ENCODE measurements around the gene ADCK2.
"Not testable (repeated sequence)": the region's sequence is repeated elsewhere in the genome, so short reads cannot be mapped to it uniquely, and the experiment has no call there.

The ADCK2 gene, protein sequence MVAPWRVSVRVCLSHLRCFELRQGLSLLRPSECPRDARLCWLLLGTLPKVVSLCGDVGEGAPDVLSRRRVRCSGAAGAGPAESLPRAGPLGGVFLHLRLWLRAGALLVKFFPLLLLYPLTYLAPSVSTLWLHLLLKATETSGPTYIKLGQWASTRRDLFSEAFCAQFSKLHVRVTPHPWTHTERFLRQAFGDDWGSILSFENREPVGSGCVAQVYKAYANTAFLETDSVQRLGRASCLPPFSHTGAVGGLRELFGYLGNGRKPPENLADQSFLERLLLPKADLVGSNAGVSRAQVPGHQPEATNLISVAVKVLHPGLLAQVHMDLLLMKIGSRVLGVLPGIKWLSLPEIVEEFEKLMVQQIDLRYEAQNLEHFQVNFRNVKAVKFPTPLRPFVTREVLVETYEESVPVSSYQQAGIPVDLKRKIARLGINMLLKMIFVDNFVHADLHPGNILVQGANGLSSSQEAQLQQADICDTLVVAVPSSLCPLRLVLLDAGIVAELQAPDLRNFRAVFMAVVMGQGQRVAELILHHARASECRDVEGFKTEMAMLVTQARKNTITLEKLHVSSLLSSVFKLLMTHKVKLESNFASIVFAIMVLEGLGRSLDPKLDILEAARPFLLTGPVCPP

DNA sequence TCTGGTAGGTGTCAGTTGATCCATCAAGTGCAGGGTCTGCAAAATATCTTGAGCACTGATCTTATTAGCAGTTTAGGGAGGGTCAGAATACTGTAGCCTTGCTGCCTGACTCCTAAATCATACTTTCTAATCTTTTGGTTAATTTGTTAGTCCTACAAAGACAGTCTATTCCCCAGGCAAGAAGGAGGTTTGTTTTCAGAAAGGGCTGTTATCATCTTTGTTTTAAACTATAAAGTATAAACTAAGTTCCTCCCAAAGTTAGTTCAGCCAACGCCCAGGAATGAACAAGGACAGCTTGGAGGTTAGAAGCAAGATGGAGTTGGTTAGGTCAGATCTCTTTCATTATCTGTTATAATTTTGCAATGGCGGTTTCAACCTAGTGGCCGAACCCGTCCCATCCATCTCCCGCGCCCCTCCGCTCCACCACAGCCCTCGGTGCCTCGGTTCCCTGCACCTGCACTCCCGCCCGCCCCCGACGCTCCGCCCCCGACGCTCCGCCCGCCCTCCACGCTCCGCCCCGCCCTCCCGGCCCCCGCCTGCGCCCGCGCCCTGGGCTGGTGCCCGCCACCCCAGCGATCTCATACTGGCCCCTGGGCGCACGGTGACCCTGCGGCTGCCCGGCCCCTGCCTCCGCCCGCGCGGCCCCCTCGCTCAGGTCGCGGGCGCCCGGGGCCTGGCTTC lies at the start of gene ADCK2:
ADCK2 (plus strand) TSS at position 564 of the 681 bp plus-strand sequence. CDS start 386 bp downstream, outside the sequence.
- peak; percentile 10 for DNase-seq (ENCODE audit: low spot score)
- FAIRE-seq, result no peak

DNA sequence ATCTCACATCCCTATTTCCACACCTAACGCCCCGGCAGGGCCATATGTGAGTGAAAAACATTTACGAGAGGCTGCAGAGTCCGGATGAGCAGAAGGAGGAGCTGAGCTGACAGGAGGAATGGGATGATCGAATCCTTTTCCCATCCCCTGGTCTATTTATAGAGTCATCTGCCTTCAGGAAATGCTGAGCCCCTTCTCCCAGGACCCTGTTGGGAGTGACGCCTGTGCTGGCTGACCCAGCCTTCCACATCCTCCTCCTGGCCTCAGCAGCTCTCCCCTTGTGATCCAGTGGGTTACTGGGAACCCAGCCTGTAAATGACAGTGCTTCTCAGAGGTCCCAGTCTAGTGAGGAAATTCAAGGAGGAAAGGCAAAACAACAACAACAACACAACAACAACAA lies 48.8 kb upstream of the ADCK2 start:
- no peak for FAIRE-seq
- no peak for DNase-seq (ENCODE audit: low spot score)

DNA sequence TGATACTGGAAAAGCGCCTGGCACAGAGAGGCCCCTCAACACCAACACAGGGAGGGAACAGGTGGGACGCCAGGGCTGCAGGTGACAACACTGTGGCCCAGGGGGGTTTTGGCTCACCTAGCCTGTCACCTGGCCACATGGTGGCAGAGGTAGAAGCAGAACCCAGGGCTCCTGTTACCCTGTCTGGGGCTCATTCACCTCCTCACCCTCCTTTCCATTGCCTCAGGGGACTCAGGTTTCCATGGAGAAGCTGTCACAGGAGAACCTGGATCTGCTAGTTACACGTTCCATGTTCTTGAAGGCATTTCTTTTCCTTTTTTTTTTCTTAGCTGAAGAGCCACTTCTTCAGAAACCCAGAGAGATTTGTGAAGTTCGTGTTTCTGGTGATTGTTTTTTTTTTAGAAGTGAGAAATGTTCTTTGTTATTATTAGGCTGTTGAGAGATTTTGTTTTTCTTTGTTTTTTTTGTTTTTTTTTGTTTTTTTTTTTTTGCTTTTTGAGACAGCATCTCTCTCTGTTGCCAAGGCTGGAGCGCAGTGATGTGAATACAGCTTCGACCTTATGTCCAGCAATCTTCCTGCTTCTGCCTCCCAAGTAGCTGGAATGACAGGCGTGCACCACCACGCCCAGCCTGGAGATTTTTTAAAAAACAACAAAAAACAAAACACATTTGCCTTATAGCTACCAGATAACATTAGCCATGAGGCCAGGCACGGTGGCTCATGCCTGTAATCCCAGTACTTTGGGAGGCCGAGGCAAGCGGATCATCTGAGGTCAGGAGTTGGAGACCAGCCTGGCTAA lies 48.2 kb upstream of the ADCK2 start:
- FAIRE-seq (no peak), DNase-seq (ENCODE audit: low spot score) (no peak)

DNA sequence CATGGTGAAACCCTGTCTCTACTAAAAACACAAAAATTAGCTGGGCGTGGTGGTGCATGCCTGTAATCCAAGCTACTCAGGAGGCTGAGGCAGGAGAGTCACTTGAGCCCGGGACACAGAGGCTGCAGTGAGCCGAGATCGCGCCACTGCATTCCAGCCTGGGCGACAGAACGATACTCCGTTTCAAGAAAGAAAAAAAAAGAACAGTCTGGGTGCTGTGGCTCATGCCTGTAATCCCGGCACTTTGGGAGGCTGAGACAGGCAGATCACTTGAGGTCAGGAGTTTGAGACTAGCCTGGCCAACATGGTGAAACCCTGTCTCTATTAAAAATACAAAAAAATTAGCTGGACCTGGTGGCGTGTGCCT lies 47.6 kb upstream of the ADCK2 start:
- not testable (repeated sequence) for DNase-seq (ENCODE audit: low spot score); FAIRE-seq

DNA sequence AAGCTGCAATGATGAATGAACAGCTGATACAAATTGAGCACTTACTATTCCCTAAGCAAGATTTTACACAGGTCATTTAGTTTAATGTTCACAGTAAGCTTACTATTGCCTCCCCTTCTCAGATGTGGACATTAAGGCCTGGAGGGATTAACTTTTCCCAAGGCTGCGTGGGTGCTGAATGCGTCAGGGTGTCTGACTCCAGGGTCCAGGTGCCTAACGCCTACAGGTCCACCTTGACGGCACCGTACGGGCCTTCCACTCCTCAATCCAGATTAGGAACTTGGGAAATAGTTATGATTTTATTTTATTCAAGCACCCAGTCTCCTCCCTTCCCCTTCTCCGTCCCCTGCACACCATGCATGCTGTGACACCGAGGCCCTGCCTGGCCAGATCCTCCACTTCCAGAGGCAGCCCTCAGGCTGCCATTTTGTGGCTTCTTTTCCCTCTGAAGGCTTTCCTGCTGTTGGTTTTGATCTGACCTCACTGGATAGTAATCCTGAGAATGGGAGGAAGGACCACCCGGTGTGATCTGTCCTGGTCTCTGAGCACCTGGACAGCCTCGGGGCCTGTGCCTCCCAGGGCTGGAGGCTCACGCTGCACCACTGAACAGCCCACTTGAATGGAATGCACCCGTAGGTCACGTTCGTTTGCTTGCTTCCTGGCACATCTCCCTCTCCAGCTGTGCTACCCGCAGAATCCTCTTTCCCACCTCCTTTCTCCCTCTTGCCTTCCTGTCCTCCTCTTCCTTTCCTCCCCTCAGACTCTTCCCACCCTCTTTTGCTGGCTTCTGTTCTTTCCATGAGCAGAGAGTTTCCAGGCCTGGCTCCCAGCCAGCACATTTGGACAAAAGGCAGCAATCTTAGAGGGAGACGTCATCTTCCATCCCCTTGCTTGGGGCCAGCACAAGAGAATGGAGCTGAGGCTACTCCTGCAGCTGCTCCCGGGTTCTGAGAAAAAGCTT lies 46.6 kb upstream of the ADCK2 start:
- DNase-seq (ENCODE audit: low spot score), result peak; percentile 95
- FAIRE-seq, result peak; percentile 85

DNA sequence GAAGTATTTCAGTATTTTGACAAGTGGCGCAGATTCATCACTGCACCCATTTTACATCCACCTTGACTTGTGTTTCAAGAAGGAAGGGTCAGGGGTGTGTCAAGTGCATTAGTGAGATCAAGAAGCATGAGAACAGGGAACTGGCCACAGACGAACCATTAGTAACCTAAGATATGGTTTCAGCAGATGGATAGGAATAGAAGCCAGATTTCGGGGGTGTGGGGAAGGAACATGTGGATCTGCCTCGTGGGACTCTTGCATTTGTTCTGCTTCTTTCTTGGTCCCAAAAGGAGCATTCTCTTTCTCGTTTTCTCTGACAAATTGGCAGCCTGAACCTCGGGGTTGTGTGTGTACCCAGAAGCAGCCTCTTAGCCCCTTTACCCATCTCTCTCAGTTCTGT lies 41.7 kb upstream of the ADCK2 start:
- FAIRE-seq (no peak), DNase-seq (ENCODE audit: low spot score) (no peak)

DNA sequence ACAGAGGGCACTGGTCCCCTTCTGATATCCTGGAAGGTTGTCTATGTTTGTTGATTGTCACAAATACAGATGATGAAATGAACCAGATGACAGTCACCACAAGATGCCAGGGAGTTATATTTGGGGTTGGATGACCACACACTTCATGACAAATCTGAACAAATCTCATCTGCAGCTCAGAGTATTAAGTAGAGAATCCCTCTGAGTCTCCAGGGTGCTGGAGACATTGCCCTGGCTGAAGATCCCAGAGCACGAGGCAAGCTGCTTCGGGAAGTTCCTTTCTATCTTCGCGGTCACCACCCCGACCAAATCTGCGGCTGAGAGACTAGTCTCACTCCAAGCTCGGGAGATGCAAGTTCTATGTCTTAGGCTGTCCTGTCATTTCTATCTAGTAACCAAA lies 41.1 kb upstream of the ADCK2 start:
- no peak for FAIRE-seq
- DNase-seq (ENCODE audit: low spot score), result no peak

DNA sequence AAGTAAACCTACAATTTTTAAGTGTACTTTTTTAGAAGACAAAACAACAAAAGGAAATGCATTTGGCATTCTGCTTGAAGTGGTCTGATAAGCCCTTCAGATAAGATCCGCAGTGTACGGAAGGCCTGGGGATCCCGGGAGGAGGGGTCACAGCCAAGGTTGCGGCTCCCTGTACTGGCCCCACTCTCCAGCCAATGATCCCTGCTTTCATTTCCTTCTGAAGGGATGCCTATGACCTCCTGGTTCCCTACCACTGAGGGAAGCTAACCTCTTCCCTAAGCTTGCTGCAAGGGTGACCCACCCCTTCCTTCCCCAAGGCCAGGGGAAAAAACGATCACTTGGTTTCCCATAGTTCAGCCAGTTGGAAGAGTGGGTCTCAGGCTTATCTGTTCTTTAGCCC lies 37.4 kb upstream of the ADCK2 start:
- FAIRE-seq, result no peak

DNA sequence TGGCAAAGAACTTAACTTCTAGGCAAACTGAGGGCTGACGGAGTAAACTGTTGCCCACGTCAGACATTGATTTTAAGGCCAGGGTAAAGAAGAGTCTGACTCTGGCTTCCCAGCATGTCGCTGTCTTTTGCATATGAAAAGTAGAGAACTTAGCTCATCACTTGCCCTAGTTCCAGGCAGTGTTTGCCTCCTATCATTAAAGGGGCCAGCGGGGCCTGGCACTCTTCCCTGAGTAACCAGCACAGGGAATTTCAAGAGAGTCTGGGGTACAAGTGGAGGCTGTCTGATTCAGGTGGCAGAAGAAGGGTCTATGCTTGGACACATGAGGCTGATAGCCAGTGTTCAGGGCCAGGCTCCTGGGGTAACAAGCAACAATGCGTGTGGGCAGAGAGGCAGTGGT lies 36.9 kb upstream of the ADCK2 start:
- DNase-seq (ENCODE audit: low spot score) (no peak), FAIRE-seq (no peak)

More for the DNA sequence above, 37.4 kb upstream of the ADCK2 start:
- no peak for DNase-seq (ENCODE audit: low spot score)

DNA sequence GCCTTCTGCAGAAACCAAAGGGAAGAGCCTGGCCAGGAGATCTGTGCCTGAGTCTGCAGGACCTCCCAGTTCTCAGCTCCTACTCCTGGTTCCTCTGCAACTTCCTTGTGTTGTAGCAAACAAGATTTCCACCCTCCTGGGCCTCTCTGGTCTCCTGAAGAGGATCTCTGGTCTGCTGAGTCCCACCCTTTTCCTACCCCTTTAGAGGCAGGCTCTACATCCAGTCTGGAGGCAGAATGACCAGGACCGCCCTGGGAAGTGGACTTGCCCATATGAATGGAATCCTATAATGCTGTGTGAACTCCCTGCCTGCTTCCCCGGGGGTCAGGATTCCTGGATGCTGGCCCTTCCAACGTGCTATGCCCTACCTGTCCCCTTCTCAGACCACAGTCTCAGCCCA lies 35.3 kb upstream of the ADCK2 start:
- DNase-seq (ENCODE audit: low spot score), result no peak
- no peak for FAIRE-seq

DNA sequence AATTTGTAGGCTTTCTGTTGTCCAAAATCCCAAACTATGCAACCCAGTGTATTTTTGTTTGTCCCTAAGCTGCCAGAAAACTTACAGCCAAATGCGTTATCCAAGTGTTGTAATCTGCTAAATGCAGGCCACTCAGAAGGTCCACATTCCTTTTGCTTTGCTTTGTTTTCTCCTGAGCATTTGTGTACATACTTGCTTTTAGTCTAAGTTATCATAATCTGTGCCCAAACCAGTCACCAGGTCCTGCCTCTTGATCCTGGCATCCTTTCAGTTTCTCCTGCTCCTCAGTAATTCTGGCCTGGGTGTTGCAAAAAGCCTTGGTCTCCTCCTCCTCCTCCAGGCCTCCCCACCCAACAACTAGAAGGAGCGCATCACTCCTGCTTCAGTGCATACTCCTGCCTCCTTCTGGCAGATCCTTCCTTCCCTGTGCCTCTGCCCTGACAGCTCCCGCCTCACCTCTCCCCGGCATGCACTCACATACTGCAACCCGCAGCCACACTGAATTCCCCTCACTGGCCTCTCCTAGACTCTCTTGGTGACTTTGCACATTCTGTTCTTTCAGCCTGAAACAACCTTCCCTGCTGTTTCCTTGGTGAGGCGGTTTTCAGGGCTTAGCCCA lies 34.5 kb upstream of the ADCK2 start:
- no peak for FAIRE-seq
- no peak for DNase-seq (ENCODE audit: low spot score)

DNA sequence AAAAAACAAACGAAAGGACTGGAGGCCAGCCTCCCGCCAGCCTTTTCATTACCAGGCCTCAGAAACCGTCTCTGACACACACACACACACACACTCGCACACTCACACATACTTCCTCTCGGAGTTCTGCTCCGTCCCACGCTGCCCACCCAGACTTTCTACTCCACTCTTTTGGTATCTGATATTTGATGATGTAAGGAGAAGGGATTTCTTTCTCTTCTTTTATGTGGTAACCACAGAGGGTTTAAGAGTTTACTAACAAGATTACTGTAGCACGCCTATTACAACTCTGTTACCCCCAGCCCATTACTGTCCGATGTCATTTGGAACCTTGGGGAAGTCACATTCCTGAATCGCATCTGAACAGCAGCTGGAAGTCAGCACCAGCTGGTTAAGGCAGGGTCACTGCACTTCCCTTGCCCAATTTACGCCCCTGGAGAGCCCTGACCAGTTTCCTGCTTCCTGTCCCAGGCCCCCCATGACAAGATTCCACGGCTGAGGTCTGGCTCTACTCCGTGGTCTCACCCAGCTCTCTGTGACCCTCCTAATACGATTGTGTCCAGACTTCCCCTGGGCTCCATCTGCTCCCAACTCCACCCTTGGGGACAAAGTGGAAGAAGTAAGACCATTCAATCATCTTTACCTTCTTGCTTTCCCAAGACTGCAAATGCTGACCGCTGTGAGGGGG lies 33.2 kb upstream of the ADCK2 start:
- DNase-seq (ENCODE audit: low spot score) (no peak), FAIRE-seq (no peak)

DNA sequence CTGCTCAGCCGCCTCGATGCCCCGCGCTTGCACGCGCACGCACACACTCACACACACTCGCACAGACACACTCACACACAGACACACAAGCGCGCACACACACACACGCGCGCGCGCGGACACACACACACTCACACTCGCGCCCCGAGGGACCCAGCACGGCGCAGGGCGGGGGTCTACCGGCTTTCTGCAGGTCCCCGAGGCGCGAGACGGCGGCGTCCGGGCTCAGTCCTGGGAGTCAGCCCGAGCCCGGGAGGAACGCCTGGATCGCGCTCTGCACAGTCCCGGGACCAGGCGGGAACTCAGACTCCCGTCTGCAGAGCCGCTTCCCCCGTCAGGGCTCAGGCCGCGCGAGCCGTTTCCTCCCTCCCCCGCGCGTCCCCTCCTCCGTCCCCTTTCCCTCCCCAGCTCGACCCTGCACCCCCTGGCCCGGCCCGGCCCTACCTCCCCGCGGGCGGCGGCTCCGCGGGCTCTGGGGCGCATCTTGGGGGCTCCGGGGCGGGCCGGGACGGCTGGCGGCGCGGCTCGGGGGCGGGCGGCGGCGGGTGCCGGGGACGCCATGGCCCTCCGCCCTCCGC lies 32.6 kb upstream of the ADCK2 start:
- FAIRE-seq, result no peak
- DNase-seq (ENCODE audit: low spot score), result no peak

DNA sequence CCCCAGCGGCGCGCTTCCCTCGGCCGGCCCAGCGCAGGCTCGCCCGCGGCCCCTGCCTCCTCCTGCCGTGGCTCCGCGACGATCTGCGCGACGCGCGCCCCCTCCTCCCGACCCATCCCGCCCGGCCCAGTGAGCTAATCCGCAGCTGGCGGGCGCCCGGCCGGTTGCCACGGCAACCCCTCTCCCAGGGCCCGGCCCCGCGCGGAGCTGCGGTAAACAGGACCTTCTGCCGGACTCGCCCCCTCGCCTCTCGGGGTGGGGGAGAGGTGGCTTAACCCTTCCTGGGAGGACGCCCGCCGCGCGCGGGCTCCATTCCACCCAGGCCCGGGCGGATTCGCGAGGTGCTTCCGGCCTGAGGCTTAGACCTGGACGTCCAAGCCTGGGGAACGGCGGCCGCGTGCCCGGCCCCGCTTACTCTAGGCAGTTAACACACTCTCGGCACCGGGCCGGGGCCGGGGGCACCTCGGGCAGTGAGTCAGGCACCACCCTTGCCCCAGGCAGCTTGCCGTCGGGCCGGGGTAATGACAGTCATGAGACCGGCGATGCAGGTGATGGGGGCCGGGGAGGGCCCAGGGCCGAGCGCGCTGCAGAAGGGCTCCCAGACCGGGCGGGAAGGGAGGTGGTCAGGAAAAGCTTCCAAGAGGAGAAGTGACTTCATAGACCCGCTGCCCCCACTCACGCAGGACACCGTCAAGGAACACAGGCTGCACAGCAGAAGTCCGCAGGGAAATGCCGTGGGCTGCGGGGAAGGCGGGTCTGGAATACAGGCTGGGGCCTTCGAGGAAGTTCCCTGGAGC lies 31.8 kb upstream of the ADCK2 start, which contains the start of gene DENND2A:
DENND2A (minus strand) TSS at position 87 of the 797 bp plus-strand sequence. CDS start 38,416 bp downstream, outside the sequence.
- no peak for DNase-seq (ENCODE audit: low spot score)

DNA sequence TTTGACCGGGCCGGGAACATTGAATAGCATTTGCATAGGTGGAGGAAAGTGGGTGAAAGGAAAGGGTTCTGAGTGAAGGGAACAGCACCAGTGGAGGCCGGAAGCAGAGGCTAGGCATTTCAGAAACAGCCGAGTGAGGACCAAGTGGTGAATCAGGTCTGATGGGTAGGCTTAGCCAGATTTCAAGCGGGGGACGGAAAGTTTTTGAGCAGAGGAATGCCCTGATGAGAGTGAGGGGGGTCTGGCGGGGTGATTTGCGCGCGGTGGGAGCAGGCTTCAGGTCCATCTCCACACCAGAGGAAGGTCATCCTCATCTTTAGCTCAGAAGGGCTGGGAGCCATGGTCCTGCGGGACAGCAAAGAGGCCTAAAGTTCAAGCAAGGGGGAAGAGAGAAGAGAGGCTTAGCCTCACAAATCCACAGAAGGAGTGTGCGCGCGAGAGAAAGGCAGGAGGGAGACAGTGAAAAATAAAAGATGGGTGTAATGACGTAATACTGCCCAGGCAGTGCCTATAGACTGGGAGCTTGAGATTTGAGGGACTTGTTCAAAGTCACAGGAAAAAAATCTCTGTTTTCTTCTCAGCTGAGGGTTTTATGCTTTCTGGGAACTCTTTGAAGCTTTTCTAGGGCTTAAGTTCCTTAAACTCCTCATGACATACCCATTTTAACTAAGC lies 31.1 kb upstream of the ADCK2 start:
- no peak for FAIRE-seq
- no peak for DNase-seq (ENCODE audit: low spot score)

More for the DNA sequence above, 31.8 kb upstream of the ADCK2 start, which contains the start of gene DENND2A:
- FAIRE-seq, result no peak

DNA sequence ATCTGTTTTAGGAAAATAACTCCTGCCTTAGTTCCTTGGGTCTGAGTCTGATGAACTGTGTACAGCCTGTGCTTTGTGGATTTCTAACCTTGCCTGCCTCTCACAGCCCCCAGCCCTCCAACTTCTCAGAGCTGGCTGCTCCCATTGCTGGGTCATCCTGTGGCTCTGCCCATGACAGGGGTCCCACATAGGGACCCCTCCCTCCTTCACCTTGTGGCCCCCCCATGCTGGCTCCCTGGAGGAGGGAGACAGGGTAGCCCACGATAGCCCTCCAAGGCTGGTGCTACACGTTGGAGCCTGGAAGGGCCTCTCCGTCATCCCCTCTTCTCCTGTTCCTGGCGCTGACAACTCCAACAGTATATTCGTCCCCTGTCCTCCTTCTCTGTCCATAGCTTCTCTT lies 29.3 kb upstream of the ADCK2 start:
- no peak for FAIRE-seq

DNA sequence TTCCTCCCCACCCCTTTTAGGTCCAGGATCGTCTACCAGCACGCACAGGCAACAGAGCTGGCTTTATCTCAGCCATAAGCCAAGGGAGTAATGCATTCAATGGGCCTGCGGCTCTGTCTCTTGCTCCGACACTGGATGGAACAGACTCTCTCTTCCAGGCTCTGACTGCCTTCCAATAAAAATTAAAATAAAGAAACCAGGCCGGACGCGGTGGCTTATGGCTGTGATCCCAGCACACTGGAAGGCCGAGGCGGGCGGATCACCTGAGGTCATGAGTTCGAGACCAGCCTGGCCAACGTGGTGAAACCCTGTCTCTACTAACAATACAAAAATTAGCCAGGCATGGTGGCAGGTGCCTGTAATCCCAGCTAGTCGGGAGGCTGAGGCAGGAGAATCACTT lies 28.0 kb upstream of the ADCK2 start:
- DNase-seq (ENCODE audit: low spot score), result not testable (repeated sequence)

More for the DNA sequence above, 29.3 kb upstream of the ADCK2 start:
- no peak for DNase-seq (ENCODE audit: low spot score)

More for the DNA sequence above, 28.0 kb upstream of the ADCK2 start:
- FAIRE-seq, result not testable (repeated sequence)

All from RCC 7860 (cell line).